ENCODE data around the gene NRGN. TPM values are rescaled to one million over a fixed set of nuclear protein-coding genes. Genes with fewer than 3 reads are reported as not detected.

Gene NRGN
- total and polyA plus RNA-seq, 10 of the 15 experiments (the other 5 are each of a cell fraction or from before 2014, with no cell fraction given), result 0.36 to 3.2 (median 1.1) TPM; not detected in 2

DNA sequence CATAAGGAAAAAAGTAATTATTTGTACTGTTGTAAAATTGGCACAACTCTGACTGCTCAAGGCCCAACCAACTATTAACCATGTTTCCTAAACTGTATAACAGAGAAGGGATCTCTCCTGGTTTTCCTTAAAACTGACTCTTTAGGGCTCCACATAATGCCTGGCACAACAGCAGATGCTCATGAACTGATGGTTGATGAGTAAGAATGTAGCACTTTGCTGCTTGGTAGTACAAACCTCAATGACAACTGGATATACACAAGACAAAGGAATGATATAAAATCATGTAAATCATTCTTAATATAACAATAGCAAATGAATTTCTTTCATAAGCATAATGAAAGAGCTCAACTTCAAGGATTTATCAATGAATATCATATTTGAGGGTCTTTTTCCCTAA, 48.8 kb downstream of the NRGN start:
- BruUV-seq (replicated peaks), result no TSS peak
- no peak overlapping the region for H2AFZ ChIP-seq (ENCODE audit: control insufficient read depth, low read depth, low read length)
- in situ Hi-C loops (cut with MboI) (no loop called here), intact Hi-C loops (cut with micrococcal nuclease; ENCODE audit: unreplicated experiment) (no loop called here)
- no peak for ATAC-seq
- no peak overlapping the region for H3K4me2 ChIP-seq (ENCODE audit: control insufficient read depth, insufficient read depth)
- DNase-seq (ENCODE audit: low read depth, low spot score), result no peak
- peaks cover 12% of the 10 kb centered on the region for H3K4me1 ChIP-seq (ENCODE audit: control insufficient read depth, insufficient read depth, low read length)
- H3K79me2 ChIP-seq (ENCODE audit: control insufficient read depth, insufficient read depth, low read length), result peaks cover 47% of the 10 kb centered on the region
- ChIA-PET POLR2A (interaction anchor here (1.0 kb wide), 1 partner anchor 119 kb away, joined by 3 read pairs; no protein-coding TSS in a partner anchor), CTCF (interaction anchor here (0.9 to 2.7 kb wide), 7 partner anchors 9 to 145 kb away, joined by 3 to 16 read pairs (median 3); no protein-coding TSS in a partner anchor), SMC1A (ENCODE audit: uncharacterized antibody, unreplicated experiment) (interaction anchor here (0.7 to 2.9 kb wide), 4 partner anchors 9 to 119 kb away, joined by 3 to 14 read pairs (median 4); no protein-coding TSS in a partner anchor), RAD21 (ENCODE audit: unreplicated experiment) (interaction anchor here (1.2 kb wide), 1 partner anchor 16 kb away, joined by 3 read pairs; no protein-coding TSS in a partner anchor)
- FAIRE-seq, result no peak
- H3K4me3 ChIP-seq, result no peak overlapping the region
- no peaks in the 10 kb centered on the region for H3K36me3 ChIP-seq (ENCODE audit: control insufficient read depth in 2 of 2, insufficient read depth in 2 of 2, low read length in 1 of 2)
- no peak overlapping the region for H3K9ac ChIP-seq (ENCODE audit: control insufficient read depth, insufficient read depth, low read length)
- no peaks in the 10 kb centered on the region for H3K9me3 ChIP-seq (replicated peaks; ENCODE audit: control insufficient read depth, insufficient read depth, low read length)
- no peak overlapping the region for H3K27ac ChIP-seq (ENCODE audit: control insufficient read depth, insufficient read depth)
- no peaks in the 10 kb centered on the region for H3K27me3 ChIP-seq (replicated peaks in 1 of 2; ENCODE audit: control insufficient read depth in 2 of 2, insufficient read depth in 2 of 2, low read length in 1 of 2)
- H4K20me1 ChIP-seq (ENCODE audit: control insufficient read depth, insufficient read depth), result no peaks in the 10 kb centered on the region
- TF ChIP-seq ZBTB11 (CRISPR knock-in tag; IDR thresholded peaks at IDR 0.05) (no peak), PML (IDR thresholded peaks at IDR 0.05; ENCODE audit: low read length) (no peak), MEF2B (IDR thresholded peaks at IDR 0.05; ENCODE audit: partially characterized antibody, poor library complexity, severe bottlenecking) (no peak), TCF7 (IDR thresholded peaks at IDR 0.05; ENCODE audit: borderline replicate concordance) (no peak), SMAD5 (IDR thresholded peaks at IDR 0.05; ENCODE audit: low read depth) (no peak), CEBPB (IDR thresholded peaks at IDR 0.05; ENCODE audit: borderline replicate concordance in 1 of 2, low read depth in 2 of 2, low read length in 2 of 2) (no peak), CHD2 (IDR thresholded peaks at IDR 0.05; ENCODE audit: borderline replicate concordance, low read depth, low read length) (no peak), MTA2 (IDR thresholded peaks at IDR 0.05; ENCODE audit: low read depth) (no peak), WRNIP1 (IDR thresholded peaks at IDR 0.05; ENCODE audit: borderline replicate concordance, low read depth, low read length) (no peak), SMARCA5 (IDR thresholded peaks at IDR 0.05) (no peak), HDGF (IDR thresholded peaks at IDR 0.05) (no peak), JUNB (IDR thresholded peaks at IDR 0.05) (no peak), GABPA (IDR thresholded peaks at IDR 0.05; ENCODE audit: low read depth) (no peak)

Data from GM12878 (cell line).